ENCODE results near the gene PRL.

DNA sequence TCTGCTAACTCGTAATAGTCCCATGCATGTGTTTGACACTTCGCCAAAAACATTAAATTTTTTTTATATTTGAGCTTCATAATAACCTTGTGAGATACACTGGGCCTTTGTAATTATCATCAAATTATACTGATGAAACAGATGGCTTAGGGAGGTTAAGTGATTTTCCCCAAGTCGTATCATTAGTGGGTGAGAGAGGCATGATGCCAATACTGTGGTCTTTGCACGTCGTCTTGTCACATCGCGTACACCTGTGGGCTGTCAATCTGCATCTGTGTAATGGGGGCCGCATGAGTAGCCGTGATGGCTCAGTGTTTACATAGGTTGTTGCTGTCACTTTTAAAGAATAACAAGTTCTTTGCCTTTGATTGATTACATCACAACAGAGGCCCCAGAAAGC is 1.7 kb downstream of the PRL start:
- TF ChIP-seq, protein P1, sequence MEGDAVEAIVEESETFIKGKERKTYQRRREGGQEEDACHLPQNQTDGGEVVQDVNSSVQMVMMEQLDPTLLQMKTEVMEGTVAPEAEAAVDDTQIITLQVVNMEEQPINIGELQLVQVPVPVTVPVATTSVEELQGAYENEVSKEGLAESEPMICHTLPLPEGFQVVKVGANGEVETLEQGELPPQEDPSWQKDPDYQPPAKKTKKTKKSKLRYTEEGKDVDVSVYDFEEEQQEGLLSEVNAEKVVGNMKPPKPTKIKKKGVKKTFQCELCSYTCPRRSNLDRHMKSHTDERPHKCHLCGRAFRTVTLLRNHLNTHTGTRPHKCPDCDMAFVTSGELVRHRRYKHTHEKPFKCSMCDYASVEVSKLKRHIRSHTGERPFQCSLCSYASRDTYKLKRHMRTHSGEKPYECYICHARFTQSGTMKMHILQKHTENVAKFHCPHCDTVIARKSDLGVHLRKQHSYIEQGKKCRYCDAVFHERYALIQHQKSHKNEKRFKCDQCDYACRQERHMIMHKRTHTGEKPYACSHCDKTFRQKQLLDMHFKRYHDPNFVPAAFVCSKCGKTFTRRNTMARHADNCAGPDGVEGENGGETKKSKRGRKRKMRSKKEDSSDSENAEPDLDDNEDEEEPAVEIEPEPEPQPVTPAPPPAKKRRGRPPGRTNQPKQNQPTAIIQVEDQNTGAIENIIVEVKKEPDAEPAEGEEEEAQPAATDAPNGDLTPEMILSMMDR (IDR thresholded peaks at IDR 0.05): no peak
- no peak for TF ChIP-seq POLR2A (IDR thresholded peaks at IDR 0.05)

Data from body of pancreas (tissue), 4 donors.